HEK293 (cell line): Measurements from ENCODE around the gene BORCS5.

Experiments
- GLIS1 ChIP-seq: fragments of 450-650 bp; formaldehyde crosslinking; IDR thresholded peaks from 2 replicates; pipeline ENCODE4 v1.5.1; 2016; ENCODE audit warnings: missing biosample characterization, missing genetic modification characterization
- IKZF3 ChIP-seq: fragments of 450-650 bp; IDR thresholded peaks from 2 replicates; pipeline ENCODE4 v1.5.0; 2018; ENCODE audit warnings: missing biosample characterization, mild to moderate bottlenecking, missing genetic modification characterization, moderate library complexity
- KLF17 ChIP-seq: fragments of 450-650 bp; formaldehyde crosslinking; IDR thresholded peaks from 2 replicates; pipeline ENCODE4 v1.5.1; 2016; ENCODE audit warnings: missing biosample characterization, missing genetic modification characterization
- PRDM2 ChIP-seq: fragments of 450-650 bp; formaldehyde crosslinking; IDR thresholded peaks from 2 replicates; pipeline ENCODE4 v1.5.1; 2016; ENCODE audit warnings: missing biosample characterization, missing genetic modification characterization, borderline replicate concordance
- SP2 ChIP-seq: fragments of 450-650 bp; formaldehyde crosslinking; IDR thresholded peaks from 2 replicates; pipeline ENCODE4 v1.5.1; 2016; ENCODE audit warnings: missing biosample characterization, missing genetic modification characterization
- ZBTB20 ChIP-seq: fragments of 450-650 bp; formaldehyde crosslinking; IDR thresholded peaks from 2 replicates; pipeline ENCODE4 v1.5.1; 2016; ENCODE audit warnings: missing biosample characterization, missing genetic modification characterization
- ZEB2 ChIP-seq: fragments of 450-650 bp; formaldehyde crosslinking; IDR thresholded peaks from 2 replicates; pipeline ENCODE4 v1.5.1; 2016; ENCODE audit warnings: missing biosample characterization, missing genetic modification characterization
- ZNF114 ChIP-seq: fragments of 450-650 bp; formaldehyde crosslinking; IDR thresholded peaks from 2 replicates; pipeline ENCODE4 v1.5.0; 2017; ENCODE audit warnings: missing biosample characterization, missing genetic modification characterization
- ZNF174 ChIP-seq: fragments of 450-650 bp; formaldehyde crosslinking; IDR thresholded peaks from 2 replicates; pipeline ENCODE4 v1.5.0; 2017; ENCODE audit warnings: missing biosample characterization, mild to moderate bottlenecking, missing genetic modification characterization
- ZNF184 ChIP-seq: fragments of 450-650 bp; IDR thresholded peaks from 2 replicates; pipeline ENCODE4 v1.5.1; 2018; ENCODE audit warnings: missing biosample characterization, mild to moderate bottlenecking, missing genetic modification characterization
- ZNF211 ChIP-seq: fragments of 450-650 bp; formaldehyde crosslinking; IDR thresholded peaks from 2 replicates; pipeline ENCODE4 v1.5.1; 2016; ENCODE audit warnings: low read depth, missing biosample characterization, missing genetic modification characterization
- ZNF239 ChIP-seq: fragments of 450-650 bp; formaldehyde crosslinking; IDR thresholded peaks from 2 replicates; pipeline ENCODE4 v1.5.1; 2016; ENCODE audit warnings: missing biosample characterization, missing genetic modification characterization
- ZNF335 ChIP-seq: fragments of 450-650 bp; formaldehyde crosslinking; conservative IDR thresholded peaks from 2 replicates; pipeline ENCODE4 v1.5.1; 2016; ENCODE audit warnings: missing biosample characterization, missing genetic modification characterization
- ZNF416 ChIP-seq: fragments of 450-650 bp; formaldehyde crosslinking; IDR thresholded peaks from 2 replicates; pipeline ENCODE4 v1.5.1; 2016; ENCODE audit warnings: missing biosample characterization, missing genetic modification characterization
- ZNF530 ChIP-seq: fragments of 450-650 bp; formaldehyde crosslinking; IDR thresholded peaks from 2 replicates; pipeline ENCODE4 v1.5.1; 2016; ENCODE audit warnings: low read depth, missing biosample characterization, missing genetic modification characterization
- ZNF548 ChIP-seq: fragments of 450-650 bp; formaldehyde crosslinking; IDR thresholded peaks from 2 replicates; pipeline ENCODE4 v1.5.1; 2016; ENCODE audit warnings: missing biosample characterization, missing genetic modification characterization
- ZNF624 ChIP-seq: fragments of 450-650 bp; formaldehyde crosslinking; IDR thresholded peaks from 2 replicates; pipeline ENCODE4 v1.5.1; 2017; ENCODE audit warnings: missing biosample characterization, missing genetic modification characterization
- ZNF639 ChIP-seq: fragments of 450-650 bp; formaldehyde crosslinking; IDR thresholded peaks from 2 replicates; pipeline ENCODE4 v1.5.1; 2016; ENCODE audit warnings: missing biosample characterization, missing genetic modification characterization
- ZNF792 ChIP-seq: fragments of 450-650 bp; formaldehyde crosslinking; IDR thresholded peaks from 2 replicates; pipeline ENCODE4 v1.5.1; 2016; ENCODE audit warnings: missing biosample characterization, missing genetic modification characterization
- ZNF843 ChIP-seq: fragments of 450-650 bp; formaldehyde crosslinking; IDR thresholded peaks from 2 replicates; pipeline ENCODE4 v1.5.1; 2016; ENCODE audit warnings: missing biosample characterization, missing genetic modification characterization
- TF ChIP-seq, protein P1 (sequence below): fragments of 450-650 bp; formaldehyde crosslinking; IDR thresholded peaks from 2 replicates; pipeline ENCODE4 v1.5.1; 2016; ENCODE audit warnings: missing biosample characterization, missing genetic modification characterization, borderline replicate concordance
- TF ChIP-seq, protein P2 (sequence below): fragments of 450-650 bp; formaldehyde crosslinking; IDR thresholded peaks from 2 replicates; pipeline ENCODE4 v1.5.1; 2016; ENCODE audit warnings: missing biosample characterization, missing genetic modification characterization, low read depth
- TF ChIP-seq, protein P3 (sequence below): fragments of 450-650 bp; formaldehyde crosslinking; IDR thresholded peaks from 2 replicates; pipeline ENCODE4 v1.5.1; 2017; ENCODE audit warnings: missing biosample characterization, missing genetic modification characterization

The BORCS5 gene

DNA sequence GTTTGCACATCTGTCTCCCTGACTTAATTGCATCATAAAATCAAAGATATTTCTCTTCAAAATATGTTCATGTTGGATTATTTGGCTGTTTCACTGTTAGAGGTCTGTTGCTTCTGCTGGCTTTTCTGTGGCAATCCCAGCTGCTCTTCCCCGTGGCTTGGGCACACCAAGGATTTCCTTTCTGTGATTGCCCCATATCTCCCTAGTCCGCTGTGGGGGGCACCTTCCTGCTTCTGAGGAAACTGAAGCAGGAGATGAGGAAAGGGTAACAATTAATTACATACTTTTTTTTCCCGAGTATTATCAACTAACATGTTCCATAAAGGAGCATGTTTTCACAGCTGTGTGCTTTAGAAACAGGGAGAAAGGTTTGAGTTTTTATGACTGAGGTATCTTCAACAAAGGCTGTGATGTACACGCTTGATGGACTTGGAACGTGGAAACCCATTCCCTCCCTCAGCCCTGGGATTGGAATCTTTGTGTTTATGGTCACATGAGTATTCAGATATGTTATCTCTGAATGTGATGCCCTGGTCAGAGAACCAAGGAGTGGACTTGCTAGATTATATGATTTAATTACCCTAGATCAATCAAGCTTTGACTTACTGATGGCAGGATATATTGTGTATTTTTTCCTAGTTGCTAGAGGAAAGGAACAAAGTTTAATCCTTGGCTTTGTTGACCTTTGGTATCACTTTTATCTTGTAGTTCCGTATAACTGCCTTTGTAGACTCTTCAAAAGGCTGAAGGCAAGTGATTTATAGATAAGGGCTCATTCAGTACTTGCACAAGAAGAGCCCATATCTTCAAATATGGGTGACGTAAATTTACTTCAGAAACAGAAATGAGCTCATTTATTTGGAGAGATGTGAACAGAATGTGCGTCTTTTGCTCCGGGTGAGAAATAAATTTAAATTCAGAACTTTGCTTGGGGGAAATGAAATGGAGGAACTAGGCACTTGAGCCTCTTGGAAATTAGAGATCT is 46.7 kb downstream of the BORCS5 start (continued):
- TF ChIP-seq, protein P1, sequence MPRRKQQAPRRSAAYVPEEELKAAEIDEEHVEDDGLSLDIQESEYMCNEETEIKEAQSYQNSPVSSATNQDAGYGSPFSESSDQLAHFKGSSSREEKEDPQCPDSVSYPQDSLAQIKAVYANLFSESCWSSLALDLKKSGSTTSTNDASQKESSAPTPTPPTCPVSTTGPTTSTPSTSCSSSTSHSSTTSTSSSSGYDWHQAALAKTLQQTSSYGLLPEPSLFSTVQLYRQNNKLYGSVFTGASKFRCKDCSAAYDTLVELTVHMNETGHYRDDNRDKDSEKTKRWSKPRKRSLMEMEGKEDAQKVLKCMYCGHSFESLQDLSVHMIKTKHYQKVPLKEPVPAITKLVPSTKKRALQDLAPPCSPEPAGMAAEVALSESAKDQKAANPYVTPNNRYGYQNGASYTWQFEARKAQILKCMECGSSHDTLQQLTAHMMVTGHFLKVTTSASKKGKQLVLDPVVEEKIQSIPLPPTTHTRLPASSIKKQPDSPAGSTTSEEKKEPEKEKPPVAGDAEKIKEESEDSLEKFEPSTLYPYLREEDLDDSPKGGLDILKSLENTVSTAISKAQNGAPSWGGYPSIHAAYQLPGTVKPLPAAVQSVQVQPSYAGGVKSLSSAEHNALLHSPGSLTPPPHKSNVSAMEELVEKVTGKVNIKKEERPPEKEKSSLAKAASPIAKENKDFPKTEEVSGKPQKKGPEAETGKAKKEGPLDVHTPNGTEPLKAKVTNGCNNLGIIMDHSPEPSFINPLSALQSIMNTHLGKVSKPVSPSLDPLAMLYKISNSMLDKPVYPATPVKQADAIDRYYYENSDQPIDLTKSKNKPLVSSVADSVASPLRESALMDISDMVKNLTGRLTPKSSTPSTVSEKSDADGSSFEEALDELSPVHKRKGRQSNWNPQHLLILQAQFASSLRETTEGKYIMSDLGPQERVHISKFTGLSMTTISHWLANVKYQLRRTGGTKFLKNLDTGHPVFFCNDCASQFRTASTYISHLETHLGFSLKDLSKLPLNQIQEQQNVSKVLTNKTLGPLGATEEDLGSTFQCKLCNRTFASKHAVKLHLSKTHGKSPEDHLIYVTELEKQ (tag by site-specific recombination): 0 out of 2 replicates have a peak, but pooled peaks have one; percentile 23
- TF ChIP-seq ZNF530 (tag by site-specific recombination): no peak
- peak; percentile 50; the same call in 1 of the 2 replicates for TF ChIP-seq IKZF3 (tag by site-specific recombination)
- TF ChIP-seq ZNF843 (tag by site-specific recombination): peak; percentile 85
- peak; percentile 98 for TF ChIP-seq ZEB2
- TF ChIP-seq, protein P2, sequence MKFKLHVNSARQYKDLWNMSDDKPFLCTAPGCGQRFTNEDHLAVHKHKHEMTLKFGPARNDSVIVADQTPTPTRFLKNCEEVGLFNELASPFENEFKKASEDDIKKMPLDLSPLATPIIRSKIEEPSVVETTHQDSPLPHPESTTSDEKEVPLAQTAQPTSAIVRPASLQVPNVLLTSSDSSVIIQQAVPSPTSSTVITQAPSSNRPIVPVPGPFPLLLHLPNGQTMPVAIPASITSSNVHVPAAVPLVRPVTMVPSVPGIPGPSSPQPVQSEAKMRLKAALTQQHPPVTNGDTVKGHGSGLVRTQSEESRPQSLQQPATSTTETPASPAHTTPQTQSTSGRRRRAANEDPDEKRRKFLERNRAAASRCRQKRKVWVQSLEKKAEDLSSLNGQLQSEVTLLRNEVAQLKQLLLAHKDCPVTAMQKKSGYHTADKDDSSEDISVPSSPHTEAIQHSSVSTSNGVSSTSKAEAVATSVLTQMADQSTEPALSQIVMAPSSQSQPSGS: peak; percentile 92
- TF ChIP-seq KLF17 (tag by site-specific recombination): no peak
- no peak for TF ChIP-seq ZBTB20 (tag by site-specific recombination)
- TF ChIP-seq ZNF792 (tag by site-specific recombination): no peak
- peak; percentile 19; the same call in 1 of the 2 replicates for TF ChIP-seq SP2
- no peak for TF ChIP-seq ZNF624 (tag by site-specific recombination)
- TF ChIP-seq ZNF548 (tag by site-specific recombination): no peak
- TF ChIP-seq ZNF335 (tag by site-specific recombination): peak; percentile 32
- TF ChIP-seq PRDM2: no peak
- no peak for TF ChIP-seq ZNF174 (tag by site-specific recombination)
- peak; percentile 84 for TF ChIP-seq ZNF639 (tag by site-specific recombination)
- TF ChIP-seq, protein P3, sequence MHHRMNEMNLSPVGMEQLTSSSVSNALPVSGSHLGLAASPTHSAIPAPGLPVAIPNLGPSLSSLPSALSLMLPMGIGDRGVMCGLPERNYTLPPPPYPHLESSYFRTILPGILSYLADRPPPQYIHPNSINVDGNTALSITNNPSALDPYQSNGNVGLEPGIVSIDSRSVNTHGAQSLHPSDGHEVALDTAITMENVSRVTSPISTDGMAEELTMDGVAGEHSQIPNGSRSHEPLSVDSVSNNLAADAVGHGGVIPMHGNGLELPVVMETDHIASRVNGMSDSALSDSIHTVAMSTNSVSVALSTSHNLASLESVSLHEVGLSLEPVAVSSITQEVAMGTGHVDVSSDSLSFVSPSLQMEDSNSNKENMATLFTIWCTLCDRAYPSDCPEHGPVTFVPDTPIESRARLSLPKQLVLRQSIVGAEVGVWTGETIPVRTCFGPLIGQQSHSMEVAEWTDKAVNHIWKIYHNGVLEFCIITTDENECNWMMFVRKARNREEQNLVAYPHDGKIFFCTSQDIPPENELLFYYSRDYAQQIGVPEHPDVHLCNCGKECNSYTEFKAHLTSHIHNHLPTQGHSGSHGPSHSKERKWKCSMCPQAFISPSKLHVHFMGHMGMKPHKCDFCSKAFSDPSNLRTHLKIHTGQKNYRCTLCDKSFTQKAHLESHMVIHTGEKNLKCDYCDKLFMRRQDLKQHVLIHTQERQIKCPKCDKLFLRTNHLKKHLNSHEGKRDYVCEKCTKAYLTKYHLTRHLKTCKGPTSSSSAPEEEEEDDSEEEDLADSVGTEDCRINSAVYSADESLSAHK (tag by site-specific recombination): no peak
- TF ChIP-seq ZNF239 (tag by site-specific recombination): no peak
- no peak for TF ChIP-seq ZNF416 (tag by site-specific recombination)
- TF ChIP-seq ZNF184: peak; percentile 71; the same call in 1 of the 2 replicates
- no peak for TF ChIP-seq ZNF114 (tag by site-specific recombination)
- TF ChIP-seq ZNF211 (tag by site-specific recombination): no peak
- peak; percentile 54 for TF ChIP-seq GLIS1 (tag by site-specific recombination)
